HepG2 (cell line): Measurements from ENCODE around the gene P2RY6. TPM values are rescaled to one million over a fixed set of nuclear protein-coding genes. Genes with fewer than 3 reads are reported as not detected.

Experiments
- ATAC-seq: fragments of 200-7000 bp; cut with Tn5 transposase; 3 replicates; pipeline ENCODE4 v1.9.1; 2020; ENCODE audit warnings: mild to moderate bottlenecking, moderate library complexity
- BruUV-seq: library from RNA; stranded (reverse); fragments of 400-500 nt; replicated peaks from 2 replicates; lab custom pipeline; 2021; lab: Mats Ljungman, UMichigan
- CTCF ChIA-PET: fragments of 300-600 bp; formaldehyde crosslinking; extraction: SDS; loops from one replicate; lab custom pipeline; 2021; ENCODE audit warnings: low total read pairs, inconsistent platforms, low intra/inter-chr PET ratio; lab: Yijun Ruan, JAX
- POLR2A ChIA-PET: fragments of 350-600 bp; sonication (Branson Sonifier 250); formaldehyde crosslinking; loops from one replicate; lab custom pipeline; 2020; ENCODE audit warnings: antibody characterized with exemption, inconsistent platforms; lab: Yijun Ruan, JAX
- DNase-seq: peaks from one replicate; pipeline ENCODE4 v3.0.0-alpha.2; 2015; ENCODE audit warnings: low spot score
- FAIRE-seq: peaks from 3 replicates; lab custom pipeline; 2011; peaks lifted over from hg19 to GRCh38; lab: Jason Lieb, UNC
- H2AFZ ChIP-seq: one replicate; pipeline ENCODE4 v1.6.1; 2011; ENCODE audit warnings: low read length, inconsistent platforms
- H3K27ac ChIP-seq: fragments of 300-600 bp; 3 replicates; pipeline ENCODE4 v1.8.0; 2011; ENCODE audit warnings: mixed run types, mild to moderate bottlenecking, mixed read lengths, low read length, inconsistent platforms; ENCODE audit not compliant: insufficient read depth; ENCODE audit errors: extremely low read length
- H3K27me3 ChIP-seq, 2 experiments: fragments of 200-600 bp in 1 of 2; 2 replicates in 1 of 2; 3 replicates in 1 of 2; pipeline versions ENCODE4 v1.6.0 to v1.8.0; 2011; ENCODE audit warnings: low read length in 2 of 2, mild to moderate bottlenecking in 2 of 2, moderate library complexity in 2 of 2, inconsistent platforms in 1 of 2; ENCODE audit not compliant: insufficient read depth in 2 of 2, control insufficient read depth in 1 of 2
- H3K36me3 ChIP-seq, 2 experiments: fragments of 200-600 bp in 1 of 2; replicated peaks in 1 of 2; 2 replicates in 1 of 2; 3 replicates in 1 of 2; pipeline versions ENCODE4 v1.5.1 to v1.8.0; 2011; ENCODE audit warnings: low read length in 2 of 2, inconsistent platforms in 1 of 2; ENCODE audit not compliant: insufficient read depth in 2 of 2, control insufficient read depth in 1 of 2
- H3K4me1 ChIP-seq: 2 replicates; pipeline ENCODE4 v1.5.1; 2012; ENCODE audit warnings: low read length, inconsistent platforms; ENCODE audit not compliant: insufficient read depth
- H3K4me2 ChIP-seq: 2 replicates; pipeline ENCODE4 v1.6.0; 2011; ENCODE audit warnings: low read depth, low read length, inconsistent platforms
- H3K4me3 ChIP-seq, 3 experiments: fragments of 200-600 bp in 1 of 3; sonication (generic), shearing (Covaris generic) in 1 of 3; replicated peaks in 1 of 3; 2 replicates each; pipeline ENCODE4 v1.5.1; 2011 to 2016; ENCODE audit warnings: low read length in 3 of 3, inconsistent platforms in 2 of 3, low read depth in 2 of 3, mild to moderate bottlenecking in 2 of 3, control low read depth in 1 of 3, mixed read lengths in 1 of 3; ENCODE audit not compliant: insufficient read depth in 1 of 3
- H3K79me2 ChIP-seq: one replicate; pipeline ENCODE4 v1.6.1; 2011; ENCODE audit warnings: low read length, inconsistent platforms; ENCODE audit not compliant: insufficient read depth
- H3K9ac ChIP-seq: 2 replicates; pipeline ENCODE4 v1.6.0; 2011; ENCODE audit warnings: mild to moderate bottlenecking, low read depth, low read length, inconsistent platforms; ENCODE audit not compliant: insufficient read depth
- H3K9me3 ChIP-seq: 2 replicates; pipeline ENCODE4 v1.5.1; 2012; ENCODE audit warnings: mild to moderate bottlenecking, low read length
- H4K20me1 ChIP-seq: 2 replicates; pipeline ENCODE4 v1.6.0; 2011; ENCODE audit warnings: inconsistent platforms, mild to moderate bottlenecking, low read length, moderate library complexity; ENCODE audit not compliant: insufficient read depth
- ARHGAP35 ChIP-seq: sonication (generic); formaldehyde crosslinking; IDR thresholded peaks from 2 replicates; pipeline ENCODE4 v1.9.0; 2022; ENCODE audit warnings: mild to moderate bottlenecking, inconsistent platforms, moderate library complexity, missing genetic modification reagents, borderline replicate concordance
- ETV5 ChIP-seq: IDR thresholded peaks from 2 replicates; pipeline ENCODE4 v1.6.1; 2018; ENCODE audit warnings: missing biosample characterization, missing genetic modification reagents, inconsistent platforms, borderline replicate concordance
- FOXJ3 ChIP-seq: sonication (generic); formaldehyde crosslinking; IDR thresholded peaks from 2 replicates; pipeline ENCODE4 v1.4.0; 2020; ENCODE audit warnings: missing genetic modification reagents, mild to moderate bottlenecking, borderline replicate concordance
- GRHL1 ChIP-seq: sonication (generic); formaldehyde crosslinking; conservative IDR thresholded peaks from 2 replicates; pipeline ENCODE4 v1.8.0; 2022; ENCODE audit warnings: missing genetic modification reagents
- NCOA5 ChIP-seq: sonication (generic); formaldehyde crosslinking; IDR thresholded peaks from 2 replicates; pipeline ENCODE4 v1.4.0; 2020; ENCODE audit warnings: missing genetic modification reagents
- SMARCC2 ChIP-seq: fragments of 450-650 bp; IDR thresholded peaks from 2 replicates; pipeline ENCODE4 v1.6.1; 2017; ENCODE audit warnings: antibody characterized with exemption, mild to moderate bottlenecking
- STAT5B ChIP-seq: sonication (generic); formaldehyde crosslinking; IDR thresholded peaks from 2 replicates; pipeline ENCODE4 v1.4.0; 2020; ENCODE audit warnings: missing genetic modification reagents
- USF2 ChIP-seq, 2 experiments: sonication (generic) in 1 of 2; formaldehyde crosslinking in 1 of 2; IDR thresholded peaks; 2 replicates each; pipeline versions ENCODE4 v1.5.1 to v1.6.1; 2011 to 2020; ENCODE audit warnings: borderline replicate concordance in 1 of 2, low read depth in 1 of 2, low read length in 1 of 2, mild to moderate bottlenecking in 1 of 2, missing genetic modification reagents in 1 of 2, moderate library complexity in 1 of 2
- ZBTB4 ChIP-seq: sonication (generic); formaldehyde crosslinking; IDR thresholded peaks from 2 replicates; pipeline ENCODE4 v1.4.0; 2020; ENCODE audit warnings: missing genetic modification reagents, mild to moderate bottlenecking, borderline replicate concordance
- ZBTB7A ChIP-seq: sonication (generic); formaldehyde crosslinking; IDR thresholded peaks from 2 replicates; pipeline ENCODE4 v1.8.0; 2022; ENCODE audit warnings: mild to moderate bottlenecking, missing genetic modification reagents
- WGBS: methylation state at CpG from one replicate; pipeline ENCODE4 v1.1.6; 2017; ENCODE audit warnings: low lambda C conversion rate; 5-methylcytosine and 5-hydroxymethylcytosine counted together
- in situ Hi-C: cut with HindIII; loops from 2 replicates; pipeline ENCODE4 v1.10.0; 2017; ENCODE audit warnings: low pct_unique_long_range_greater_than_20kb; ENCODE audit not compliant: extremely low pct_ligation_motif_present
- intact Hi-C: fragments of 100-400 bp; cut with micrococcal nuclease; formaldehyde crosslinking; loops from one replicate; pipeline ENCODE4 v1.10.0; 2022; ENCODE audit not compliant: unreplicated experiment
- polyA plus RNA-seq, 8 experiments: library from polyadenylated mRNA; depleted of rRNA in 3 of 8; stranded (reverse) in 7 of 8; unstranded in 1 of 8; fragments of >200 nt; fragmentation: Illumina TruSeq in 4 of 8; extraction: Trizol in 4 of 8; gene quantifications; 2 replicates each; pipeline versions ENCODE4 v1.2.1 to v1.2.3, GENCODE V29; 2011 to 2016; ENCODE audit warnings: low read depth in 4 of 8, missing spikeins in 1 of 8, mixed read lengths in 1 of 8; ENCODE audit not compliant: insufficient read depth in 1 of 8
- total RNA-seq, 5 experiments: library from RNA; depleted of rRNA; stranded (reverse); fragments of >200 nt; fragmentation: Illumina TruSeq; extraction: Trizol; gene quantifications; 2 replicates each; pipeline ENCODE4 v1.2.3, GENCODE V29; 2016; ENCODE audit warnings: low read depth in 1 of 5

Gene P2RY6
- total and polyA plus RNA-seq, 2 of the 13 experiments (the other 11 are each of a cell fraction or from before 2014, with no cell fraction given): 0.09 to 0.29 TPM

- no peak for TF ChIP-seq GRHL1 (CRISPR knock-in tag)
Measured at GRCh38 chr11:73344191-73344607, 72.1 kb downstream of the P2RY6 start (continued).

GRCh38 chr11:73345481-73346160, 73.5 kb downstream of the P2RY6 start:
- DNase-seq (no peak), FAIRE-seq (no peak), ATAC-seq (no peak)
- BruUV-seq: no TSS peak
- ChIA-PET POLR2A (interaction anchor here (1.0 kb wide), 1 partner anchor 38 kb away, joined by 6 read pairs; no protein-coding TSS in a partner anchor), CTCF (no interaction called here)
- Histone ChIP-seq H3K9me3 (no peaks in the 10 kb centered on the region), H4K20me1 (peaks cover 23% of the 10 kb centered on the region; the same call in 1 of the 2 replicates), H3K4me3 (no peak overlapping the region), H3K9ac (no peak overlapping the region), H3K4me2 (no peak overlapping the region), H3K36me3 (peaks cover 10 to 29% of the 10 kb centered on the region in 2 experiments; a peak in 4 of 5 replicates), H3K4me1 (peaks cover 33% of the 10 kb centered on the region), H2AFZ (no peak overlapping the region), H3K27ac (no peak overlapping the region), H3K79me2 (peaks cover 6% of the 10 kb centered on the region), H3K27me3 (no peaks in the 10 kb centered on the region)
- TF ChIP-seq ZBTB4 (CRISPR knock-in tag) (no peak), ZBTB7A (CRISPR knock-in tag) (no peak), SMARCC2 (no peak), ETV5 (CRISPR knock-in tag) (no peak), USF2 (IDR thresholded peaks at IDR 0.05; ENCODE audit: low read depth, low read length) (no peak), USF2 (CRISPR knock-in tag; IDR thresholded peaks at IDR 0.05; ENCODE audit: borderline replicate concordance) (no peak), NCOA5 (CRISPR knock-in tag) (no peak), FOXJ3 (CRISPR knock-in tag) (no peak), ARHGAP35 (no peak), STAT5B (no peak)
- intact Hi-C loops: no loop called here
- in situ Hi-C loops: no loop called here
- 95% methylated on average over 5 of the region's 5 CpGs for WGBS
